GM21447 (cell line): Measurements from ENCODE around the gene ANKRD36B.
"Not testable (repeated sequence)": the region's sequence is repeated elsewhere in the genome, so short reads cannot be mapped to it uniquely, and the experiment has no call there.

ENCODE experiments used
- ATAC-seq: cut with Tn5 transposase; IDR thresholded peaks from one replicate; pipeline ENCODE4 v1.9.1; 2021; ENCODE audit not compliant: unreplicated experiment

ANKRD36B gene

GRCh38 chr2:97550498-97550897 lies 39.2 kb downstream of the ANKRD36B start:
- ATAC-seq = not testable (repeated sequence)

DNA sequence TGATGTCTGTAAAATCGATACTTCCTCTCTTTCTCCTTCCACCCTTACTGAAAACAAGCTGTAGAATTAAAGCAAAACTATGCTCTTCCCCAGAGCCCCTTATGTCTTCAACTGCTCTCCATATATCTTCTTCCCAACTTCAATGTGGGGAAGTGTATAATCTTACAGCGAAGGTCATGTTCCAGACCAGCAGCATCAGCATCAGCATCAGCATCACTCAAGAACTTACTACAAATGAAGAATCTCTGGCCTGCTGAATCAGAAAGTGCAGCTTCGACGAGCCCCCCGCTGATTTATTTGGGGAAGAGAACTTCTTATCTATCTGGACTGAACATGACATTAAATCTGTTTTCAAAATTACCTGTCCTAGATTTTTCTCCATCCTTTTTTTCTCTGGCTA lies 40.6 kb downstream of the ANKRD36B start:
- ATAC-seq = not testable (repeated sequence)

DNA sequence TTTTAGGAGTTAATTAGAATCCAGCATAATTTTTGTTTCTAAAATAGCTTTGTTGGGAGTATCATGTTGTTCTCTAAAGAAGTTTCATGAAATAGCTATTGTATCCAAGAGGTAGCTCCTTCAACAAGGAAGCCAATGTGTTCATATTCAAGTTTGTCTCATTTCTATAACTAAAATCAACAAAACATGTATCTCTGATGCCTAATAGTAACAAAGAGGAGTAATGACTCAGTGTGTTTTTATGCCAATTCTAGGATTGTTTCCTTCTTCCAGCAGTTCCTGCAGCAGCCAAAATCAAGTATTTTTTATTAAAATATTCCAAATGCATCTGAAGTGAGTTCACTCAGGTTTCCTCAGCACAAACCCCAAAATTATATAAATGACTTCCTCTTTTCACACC lies 41.1 kb downstream of the ANKRD36B start:
- ATAC-seq = not testable (repeated sequence)

DNA sequence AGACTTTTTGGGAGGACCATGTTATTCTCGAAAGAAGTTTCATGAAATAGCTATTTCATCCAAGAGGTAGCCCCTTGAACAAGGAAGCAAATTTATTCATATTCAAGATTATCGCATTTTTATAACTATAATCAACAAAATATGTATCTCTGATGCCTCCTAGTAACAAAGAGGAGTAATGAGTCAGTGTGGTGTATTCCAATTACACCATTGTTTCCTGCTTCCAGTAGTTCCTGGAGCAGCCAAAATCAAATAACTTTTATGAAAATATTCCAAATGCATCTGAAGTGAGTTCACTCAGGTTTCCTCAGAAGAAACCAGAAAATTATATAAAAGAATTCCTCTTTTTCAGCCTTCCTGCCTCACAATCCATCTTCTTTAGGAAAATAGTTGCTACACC lies 43.0 kb downstream of the ANKRD36B start:
- ATAC-seq = no peak

- ATAC-seq = not testable (repeated sequence)
Measured at GRCh38 chr2:97544911-97545310, 44.8 kb downstream of the ANKRD36B start.

- not testable (repeated sequence) for ATAC-seq
Measured at GRCh38 chr2:97525904-97526303, 63.8 kb downstream of the ANKRD36B start.

DNA sequence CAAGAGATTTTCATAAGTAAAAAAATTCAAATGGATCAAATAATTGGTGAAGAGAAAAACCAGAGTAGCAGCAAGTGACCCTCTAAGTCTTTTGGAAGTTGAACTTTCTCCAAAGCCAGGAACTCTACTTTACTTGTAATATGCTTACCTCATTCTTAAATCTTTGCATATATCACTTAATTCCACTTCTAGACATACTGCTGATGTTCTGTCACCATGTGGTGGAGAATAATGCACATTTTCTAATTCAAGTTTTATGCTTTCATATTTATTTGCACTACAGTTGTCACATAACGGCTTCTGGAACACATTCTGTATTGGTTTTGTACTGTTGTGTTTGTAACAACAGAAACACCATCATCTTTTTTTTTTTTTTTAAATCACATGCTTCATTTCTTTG lies 65.9 kb downstream of the ANKRD36B start:
- not testable (repeated sequence) for ATAC-seq

DNA sequence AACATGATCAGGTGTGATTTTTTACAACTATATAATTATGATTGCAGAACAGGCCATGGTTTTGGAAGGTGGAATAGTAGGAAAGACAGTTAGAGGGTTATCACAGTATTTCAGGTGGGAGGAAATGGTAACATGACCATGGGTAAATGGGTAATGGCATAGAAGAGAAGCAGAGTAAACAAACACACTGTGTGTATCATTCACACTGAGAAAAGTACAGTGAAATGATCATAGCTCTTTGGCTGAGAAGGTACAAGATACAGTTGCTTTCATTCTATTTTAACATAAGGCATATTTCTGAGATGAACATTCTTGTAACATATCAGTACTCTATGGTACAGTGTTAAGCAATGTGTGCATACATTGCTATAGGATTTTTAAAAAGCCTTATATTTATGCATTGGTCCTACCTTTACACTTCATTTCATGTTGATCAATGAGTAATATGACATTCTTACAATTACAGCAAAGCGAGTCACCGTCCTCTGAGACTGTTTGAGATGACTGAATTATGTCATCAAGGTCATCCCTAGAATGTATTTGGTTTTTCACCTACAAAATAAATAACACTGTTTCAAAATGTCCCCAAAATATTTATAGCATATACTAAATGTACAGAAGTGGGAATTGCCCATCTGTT lies 66.6 kb downstream of the ANKRD36B start:
- ATAC-seq = not testable (repeated sequence)

GRCh38 chr2:97495651-97496050 lies 94.0 kb downstream of the ANKRD36B start:
- not testable (repeated sequence) for ATAC-seq

- ATAC-seq = not testable (repeated sequence)
Measured at GRCh38 chr2:97490141-97490540, 99.5 kb downstream of the ANKRD36B start.
